Transverse colon (tissue), 4 donors: ENCODE data around the gene CDK19. TPM values are rescaled to one million over a fixed set of nuclear protein-coding genes. Genes with fewer than 3 reads are reported as not detected.

Source experiments
- DNase-seq: peaks from one replicate; pipeline ENCODE4 v3.0.0-alpha.2; 2019
- H3K27ac ChIP-seq, 4 donors: fragments of 200-600 bp; sonication (generic); 2 replicates each; pipeline ENCODE4 v1.5.1; 2016 to 2018; ENCODE audit warnings: inconsistent platforms in 4 of 4
- H3K27me3 ChIP-seq: fragments of 200-600 bp; sonication (generic); 2 replicates; pipeline ENCODE4 v1.5.1; 2017; ENCODE audit warnings: inconsistent platforms
- H3K36me3 ChIP-seq, 4 donors: fragments of 200-600 bp; sonication (generic); 2 replicates each; pipeline ENCODE4 v1.5.1; 2017 to 2019; ENCODE audit warnings: inconsistent platforms in 4 of 4
- H3K4me1 ChIP-seq, 4 donors: fragments of 200-600 bp; sonication (generic); 2 replicates each; pipeline ENCODE4 v1.5.1; 2017 to 2020; ENCODE audit warnings: inconsistent platforms in 4 of 4
- H3K4me3 ChIP-seq, 4 donors: fragments of 200-600 bp; sonication (generic); 1 replicate in 1 of 4; 2 replicates in 3 of 4; pipeline versions ENCODE4 v1.5.1 to v1.6.1; 2017 to 2019; ENCODE audit warnings: inconsistent platforms in 4 of 4
- H3K9me3 ChIP-seq, 2 donors: fragments of 200-600 bp; sonication (generic); 2 replicates each; pipeline ENCODE4 v1.5.1; 2017 to 2019; ENCODE audit warnings: inconsistent platforms in 2 of 2
- CTCF ChIP-seq, 5 experiments: fragments of 200-600 bp in 3 of 5; fragments of 450-650 bp in 2 of 5; sonication (generic) in 3 of 5; IDR thresholded peaks; 1 replicate in 2 of 5; 2 replicates in 3 of 5; pipeline ENCODE4 v1.5.1; 2016 to 2017; ENCODE audit warnings: antibody characterized with exemption in 5 of 5, inconsistent platforms in 3 of 5, mild to moderate bottlenecking in 2 of 5, moderate library complexity in 1 of 5
- EP300 ChIP-seq: sonication (generic); formaldehyde crosslinking; IDR thresholded peaks from one replicate; pipeline ENCODE4 v1.6.1; 2017; ENCODE audit warnings: antibody characterized with exemption, low read depth
- POLR2A ChIP-seq: fragments of 450-650 bp; IDR thresholded peaks from one replicate; pipeline ENCODE4 v1.6.1; 2016; ENCODE audit warnings: antibody characterized with exemption, mild to moderate bottlenecking, moderate library complexity
- POLR2AphosphoS5 ChIP-seq, 3 donors: sonication (generic); formaldehyde crosslinking; IDR thresholded peaks; one replicate each; pipeline ENCODE4 v1.6.1; 2016; ENCODE audit warnings: antibody characterized with exemption in 3 of 3
- whole genome bisulfite sequencing, 2 donors: methylation state at CpG; one replicate each; pipeline ENCODE4 v1.1.5; 2018; ENCODE audit warnings: low coverage in 1 of 2; 5-methylcytosine and 5-hydroxymethylcytosine counted together
- in situ Hi-C, 4 donors: fragments of 200-750 bp; cut with MboI; loops; one replicate each; pipeline versions ENCODE4 v1.15.0 to v1.15.1; 2017; ENCODE audit warnings: low sequenced_read_pairs in 3 of 4, low pct_ligation_motif_present in 1 of 4, low pct_unique_long_range_greater_than_20kb in 1 of 4
- intact Hi-C: fragments of 100-400 bp; cut with DNase I; formaldehyde crosslinking; loops from one replicate; pipeline ENCODE4 v1.15.1; 2023; ENCODE audit warnings: low total_unique reads
- total RNA-seq, 4 donors: library from RNA; depleted of rRNA; stranded (reverse); fragments of >200 nt; gene quantifications; one replicate each; pipeline ENCODE4 v1.1.0, GENCODE V29; 2016

The CDK19 gene
- total RNA-seq, 4 donors from 2014 or later = 7.0 to 18.6 (median 14.7) TPM

GRCh38 chr6:110687326-110687725 lies 127.9 kb downstream of the CDK19 start:
- 20 to 48% methylated on average over 1 of the region's 1 CpG for WGBS, 2 donors

GRCh38 chr6:110683241-110683640 lies 132.0 kb downstream of the CDK19 start:
- Histone ChIP-seq H3K4me3 (no peak overlapping the region), H3K27ac (peak overlapping the region in 3 of 4 donors; percentile 25 to 62 (median 54)), H3K36me3 (no peaks in the 10 kb centered on the region), H3K9me3 (no peaks in the 10 kb centered on the region), H3K27me3 (no peaks in the 10 kb centered on the region), H3K4me1 (peaks cover 3 to 30% (median 7%) of the 10 kb centered on the region in 4 donors)
- intact Hi-C loops = loop anchor here (10.0 kb wide), 1 partner anchor 272 kb away; the partner anchor contains the start of gene GTF3C6
- in situ Hi-C loops = loop anchor here in 3 of 4 donors (5.0 to 25.0 kb wide), 5 partner anchors 129 to 272 kb away; partner anchors contain the start of genes AMD1 (in 1 of the 3), CDK19 (in 1 of the 3) and GTF3C6 (in 1 of the 3)
- no peak for DNase-seq
- 74 to 81% methylated on average over 3 of the region's 3 CpGs for WGBS, 2 donors
- TF ChIP-seq POLR2A (no peak), EP300 (no peak), POLR2AphosphoS5 (IDR thresholded peaks at IDR 0.05) (no peak), CTCF (IDR thresholded peaks at IDR 0.05) (no peak)

More at GRCh38 chr6:110687326-110687725, 127.9 kb downstream of the CDK19 start:
- Histone ChIP-seq H3K27me3 (no peaks in the 10 kb centered on the region), H3K36me3 (no peaks in the 10 kb centered on the region), H3K27ac (no peak overlapping the region), H3K4me1 (peaks cover 3 to 27% (median 9%) of the 10 kb centered on the region in 4 donors), H3K9me3 (no peaks in the 10 kb centered on the region), H3K4me3 (no peak overlapping the region)
- DNase-seq = no peak
- in situ Hi-C loops = loop anchor here in 2 of 4 donors (10.0 to 25.0 kb wide), 4 partner anchors 125 to 267 kb away; partner anchors contain the start of genes AMD1 (in 1 of the 2), CDK19 (in 1 of the 2) and GTF3C6 (in 1 of the 2)
- no peak for TF ChIP-seq EP300
- TF ChIP-seq POLR2A = no peak
- TF ChIP-seq CTCF (IDR thresholded peaks at IDR 0.05) = no peak
- no peak for TF ChIP-seq POLR2AphosphoS5 (IDR thresholded peaks at IDR 0.05)
- intact Hi-C loops = loop anchor here (10.0 kb wide), 1 partner anchor 267 kb away; the partner anchor contains the start of gene GTF3C6

GRCh38 chr6:110682460-110682853 lies 132.8 kb downstream of the CDK19 start:
- WGBS, 2 donors = 0 to 5% methylated on average over 1 of the region's 1 CpG
- TF ChIP-seq POLR2A (no peak), CTCF (IDR thresholded peaks at IDR 0.05) (peak; percentile 62 to 84 (median 66)), EP300 (no peak), POLR2AphosphoS5 (IDR thresholded peaks at IDR 0.05) (peak in 1 of 3 donors; percentile 17)
- Histone ChIP-seq H3K4me3 (no peak overlapping the region), H3K36me3 (no peaks in the 10 kb centered on the region), H3K27me3 (no peaks in the 10 kb centered on the region), H3K27ac (peak overlapping the region in 3 of 4 donors; percentile 25 to 62 (median 54)), H3K4me1 (peaks cover 3 to 22% (median 7%) of the 10 kb centered on the region in 4 donors), H3K9me3 (no peaks in the 10 kb centered on the region)
- DNase-seq = peak; percentile 66
- in situ Hi-C loops = loop anchor here in 3 of 4 donors (5.0 to 25.0 kb wide), 5 partner anchors 130 to 272 kb away; partner anchors contain the start of genes AMD1 (in 1 of the 3), CDK19 (in 1 of the 3) and GTF3C6 (in 1 of the 3)
- intact Hi-C loops = loop anchor here (10.0 kb wide), 1 partner anchor 272 kb away; the partner anchor contains the start of gene GTF3C6

- in situ Hi-C loops = loop anchor here in 3 of 4 donors (5.0 to 25.0 kb wide), 5 partner anchors 130 to 273 kb away; partner anchors contain the start of genes AMD1 (in 1 of the 3), CDK19 (in 1 of the 3) and GTF3C6 (in 1 of the 3)
These were observed 133.5 kb downstream of the CDK19 start for GRCh38 chr6:110681543-110682459.

More at GRCh38 chr6:110681543-110682459, 133.5 kb downstream of the CDK19 start:
- no peak overlapping the region for H3K4me3 ChIP-seq
- no peaks in the 10 kb centered on the region for H3K27me3 ChIP-seq
- no peak overlapping the region for H3K27ac ChIP-seq
- peaks cover 3 to 17% (median 7%) of the 10 kb centered on the region in 4 donors for H3K4me1 ChIP-seq
- no peak for TF ChIP-seq EP300
- TF ChIP-seq CTCF (IDR thresholded peaks at IDR 0.05) = no peak
- no peak for TF ChIP-seq POLR2AphosphoS5 (IDR thresholded peaks at IDR 0.05)
- TF ChIP-seq POLR2A = no peak
- intact Hi-C loops = loop anchor here (10.0 kb wide), 1 partner anchor 273 kb away; the partner anchor contains the start of gene GTF3C6
- no peaks in the 10 kb centered on the region for H3K9me3 ChIP-seq
- WGBS, 2 donors = 35 to 47% methylated on average over 4 of the region's 4 CpGs
- H3K36me3 ChIP-seq = no peaks in the 10 kb centered on the region
- no peak for DNase-seq
